Measurements from ENCODE around the gene SCFD2. TPM values are rescaled to one million over a fixed set of nuclear protein-coding genes. Genes with fewer than 3 reads are reported as not detected.
A peak's percentile ranks its signal among the peaks of the same experiment; 100 is the strongest.

SCFD2 gene
- total RNA-seq, 1 experiment from 2014 or later, result 8.4 TPM

DNA sequence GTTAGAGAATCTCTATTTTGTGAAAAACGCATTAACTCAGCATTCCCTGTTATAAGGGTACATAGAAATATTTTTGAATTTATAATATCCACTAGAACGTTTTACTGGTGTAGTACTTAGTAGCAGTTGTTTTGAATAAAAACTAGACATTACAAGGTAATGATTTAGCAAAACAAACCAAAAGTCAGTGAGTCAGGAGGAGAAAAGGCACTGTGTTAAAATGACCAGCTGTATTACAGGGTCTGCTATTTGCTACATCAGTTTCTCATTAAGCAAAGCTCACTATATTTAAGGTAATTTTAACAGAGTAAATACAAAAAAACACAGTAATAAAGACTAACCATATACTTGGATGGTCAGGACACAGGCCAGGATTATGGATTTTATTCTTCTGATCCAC, 351.0 kb downstream of the SCFD2 start:
- DNase-seq (ENCODE audit: low spot score), result no peak
- Histone ChIP-seq H3K36me3 (ENCODE audit: insufficient read depth, low read length, poor library complexity, severe bottlenecking) (no peaks in the 10 kb centered on the region), H3K4me1 (ENCODE audit: insufficient read depth, low read length, poor library complexity, severe bottlenecking) (peaks cover 27% of the 10 kb centered on the region), H3K27me3 (replicated peaks; ENCODE audit: insufficient read depth, low read depth, low read length, poor library complexity) (no peaks in the 10 kb centered on the region), H3K9me3 (ENCODE audit: low read depth, low read length, poor library complexity, severe bottlenecking) (no peaks in the 10 kb centered on the region), H3K27ac (ENCODE audit: low read depth, low read length, poor library complexity, severe bottlenecking) (no peak overlapping the region), H3K4me3 (ENCODE audit: low read depth, low read length, poor library complexity, severe bottlenecking) (no peak overlapping the region)
- no TSS peak for BruUV-seq (replicated peaks)
- TF ChIP-seq EZH2 (IDR thresholded peaks at IDR 0.05; ENCODE audit: borderline replicate concordance, low read depth, low read length, poor library complexity, severe bottlenecking), result no peak
- TF ChIP-seq, protein P1, sequence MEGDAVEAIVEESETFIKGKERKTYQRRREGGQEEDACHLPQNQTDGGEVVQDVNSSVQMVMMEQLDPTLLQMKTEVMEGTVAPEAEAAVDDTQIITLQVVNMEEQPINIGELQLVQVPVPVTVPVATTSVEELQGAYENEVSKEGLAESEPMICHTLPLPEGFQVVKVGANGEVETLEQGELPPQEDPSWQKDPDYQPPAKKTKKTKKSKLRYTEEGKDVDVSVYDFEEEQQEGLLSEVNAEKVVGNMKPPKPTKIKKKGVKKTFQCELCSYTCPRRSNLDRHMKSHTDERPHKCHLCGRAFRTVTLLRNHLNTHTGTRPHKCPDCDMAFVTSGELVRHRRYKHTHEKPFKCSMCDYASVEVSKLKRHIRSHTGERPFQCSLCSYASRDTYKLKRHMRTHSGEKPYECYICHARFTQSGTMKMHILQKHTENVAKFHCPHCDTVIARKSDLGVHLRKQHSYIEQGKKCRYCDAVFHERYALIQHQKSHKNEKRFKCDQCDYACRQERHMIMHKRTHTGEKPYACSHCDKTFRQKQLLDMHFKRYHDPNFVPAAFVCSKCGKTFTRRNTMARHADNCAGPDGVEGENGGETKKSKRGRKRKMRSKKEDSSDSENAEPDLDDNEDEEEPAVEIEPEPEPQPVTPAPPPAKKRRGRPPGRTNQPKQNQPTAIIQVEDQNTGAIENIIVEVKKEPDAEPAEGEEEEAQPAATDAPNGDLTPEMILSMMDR (conservative IDR thresholded peaks at IDR 0.05; ENCODE audit: low read depth, low read length), result no peak
- intact Hi-C loops (cut with micrococcal nuclease; ENCODE audit: unreplicated experiment), result loop anchor here (2.0 to 10.0 kb wide), 4 partner anchors 182 to 1212 kb away; no protein-coding TSS in a partner anchor
- ChIA-PET POLR2A (ENCODE audit: low non-redundant PET) (no interaction called here), CTCF (no interaction called here)

DNA sequence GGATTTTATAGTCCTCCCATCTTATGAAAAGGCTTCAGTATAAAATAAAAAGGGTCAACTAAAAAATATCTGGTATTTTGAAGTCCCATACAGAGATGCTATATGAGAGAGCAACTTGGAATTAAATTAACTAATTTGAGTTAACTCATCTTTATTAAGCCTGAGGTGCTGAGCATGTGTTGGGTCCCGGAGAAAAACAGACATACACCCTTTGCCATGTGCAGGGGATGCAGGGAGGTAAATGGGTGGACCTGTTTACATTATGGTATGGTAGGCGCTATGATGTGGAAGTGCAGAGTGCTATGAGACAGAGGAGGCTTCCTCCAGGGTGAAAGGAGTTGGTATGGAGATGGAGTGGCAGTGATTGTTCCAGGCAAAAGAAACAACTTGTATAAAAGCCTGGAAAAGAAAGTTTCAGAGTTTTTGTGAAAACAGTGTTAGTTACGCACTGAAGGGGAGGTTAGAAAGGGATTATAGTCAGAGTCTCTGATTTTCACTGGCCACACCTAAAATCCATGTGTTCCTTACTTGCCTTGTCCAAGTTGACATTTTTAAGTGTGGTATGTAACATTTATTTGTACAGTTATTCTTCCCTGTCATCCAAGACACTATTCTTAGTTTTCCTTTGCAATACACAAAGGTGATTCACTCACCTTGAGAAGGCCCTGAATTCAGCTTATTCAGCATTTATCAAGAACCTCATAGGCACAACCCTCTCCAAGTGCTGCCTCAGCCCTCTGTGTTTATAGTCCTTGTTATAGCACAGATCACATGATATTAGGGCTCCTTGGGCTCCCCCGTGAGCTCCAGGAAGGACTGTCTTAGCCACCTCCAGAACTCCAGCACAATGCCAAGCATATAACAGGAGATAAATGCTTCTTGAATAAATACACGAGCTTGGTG, 351.7 kb downstream of the SCFD2 start:
- TF ChIP-seq, protein P1 (conservative IDR thresholded peaks at IDR 0.05; ENCODE audit: low read depth, low read length), result no peak
- TF ChIP-seq EZH2 (IDR thresholded peaks at IDR 0.05; ENCODE audit: borderline replicate concordance, low read depth, low read length, poor library complexity, severe bottlenecking), result no peak
- Histone ChIP-seq H3K36me3 (ENCODE audit: insufficient read depth, low read length, poor library complexity, severe bottlenecking) (no peaks in the 10 kb centered on the region), H3K4me1 (ENCODE audit: insufficient read depth, low read length, poor library complexity, severe bottlenecking) (peaks cover 27% of the 10 kb centered on the region), H3K27me3 (replicated peaks; ENCODE audit: insufficient read depth, low read depth, low read length, poor library complexity) (no peaks in the 10 kb centered on the region), H3K9me3 (ENCODE audit: low read depth, low read length, poor library complexity, severe bottlenecking) (no peaks in the 10 kb centered on the region), H3K27ac (ENCODE audit: low read depth, low read length, poor library complexity, severe bottlenecking) (no peak overlapping the region), H3K4me3 (ENCODE audit: low read depth, low read length, poor library complexity, severe bottlenecking) (no peak overlapping the region)
- ChIA-PET CTCF (no interaction called here), POLR2A (ENCODE audit: low non-redundant PET) (no interaction called here)
- BruUV-seq (replicated peaks), result no TSS peak
- intact Hi-C loops (cut with micrococcal nuclease; ENCODE audit: unreplicated experiment), result loop anchor here (2.0 to 10.0 kb wide), 4 partner anchors 183 to 1213 kb away; no protein-coding TSS in a partner anchor
- no peak for DNase-seq (ENCODE audit: low spot score)

DNA sequence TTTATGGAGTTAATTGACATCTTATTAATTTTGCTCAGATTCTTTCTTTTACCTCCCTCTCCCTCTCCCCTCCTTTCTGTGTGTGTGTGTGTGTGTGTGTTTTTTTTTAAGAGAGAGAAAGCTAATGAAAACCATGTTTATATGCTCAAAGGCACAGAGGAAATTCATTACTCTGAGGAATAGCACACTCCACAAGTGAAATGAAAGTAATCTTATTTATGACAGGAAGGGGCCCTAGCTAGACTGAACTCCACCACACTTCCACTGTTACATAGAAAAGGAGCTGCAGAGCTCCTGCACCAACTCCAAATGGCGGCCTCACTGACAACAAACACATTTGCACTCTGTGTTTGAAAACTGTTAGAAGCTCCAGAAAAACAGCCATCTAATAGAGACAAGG, 353.1 kb downstream of the SCFD2 start:
- no TSS peak for BruUV-seq (replicated peaks)
- DNase-seq (ENCODE audit: low spot score), result peak; percentile 49
- ChIA-PET CTCF (interaction anchor here (0.8 kb wide), 1 partner anchor 1220 kb away, joined by 3 read pairs; no protein-coding TSS in a partner anchor), POLR2A (ENCODE audit: low non-redundant PET) (no interaction called here)
- Histone ChIP-seq H3K36me3 (ENCODE audit: insufficient read depth, low read length, poor library complexity, severe bottlenecking) (no peaks in the 10 kb centered on the region), H3K27me3 (replicated peaks; ENCODE audit: insufficient read depth, low read depth, low read length, poor library complexity) (no peaks in the 10 kb centered on the region), H3K27ac (ENCODE audit: low read depth, low read length, poor library complexity, severe bottlenecking) (peak overlapping the region; percentile 54), H3K4me1 (ENCODE audit: insufficient read depth, low read length, poor library complexity, severe bottlenecking) (peaks cover 27% of the 10 kb centered on the region), H3K9me3 (ENCODE audit: low read depth, low read length, poor library complexity, severe bottlenecking) (no peaks in the 10 kb centered on the region), H3K4me3 (ENCODE audit: low read depth, low read length, poor library complexity, severe bottlenecking) (no peak overlapping the region)
- intact Hi-C loops (cut with micrococcal nuclease; ENCODE audit: unreplicated experiment), result loop anchor here (10.0 kb wide), 2 partner anchors 302 to 922 kb away; no protein-coding TSS in a partner anchor
- TF ChIP-seq EZH2 (IDR thresholded peaks at IDR 0.05; ENCODE audit: borderline replicate concordance, low read depth, low read length, poor library complexity, severe bottlenecking), result no peak
- TF ChIP-seq, protein P1 (conservative IDR thresholded peaks at IDR 0.05; ENCODE audit: low read depth, low read length), result no peak

All from A673 (cell line).